MG63 (cell line): ENCODE measurements around the gene FAM114A2. TPM values are rescaled to one million over a fixed set of nuclear protein-coding genes. Genes with fewer than 3 reads are reported as not detected.
"Not testable (repeated sequence)": the region's sequence is repeated elsewhere in the genome, so short reads cannot be mapped to it uniquely, and the experiment has no call there.

Source experiments
- DNase-seq: peaks from one replicate; pipeline ENCODE4 v3.0.0-alpha.2; 2020
- H3K27me3 ChIP-seq: fragments of 250-450 bp; sonication (Bioruptor Pico); 2 replicates; pipeline ENCODE4 v1.5.1; 2020; ENCODE audit warnings: mild to moderate bottlenecking, moderate library complexity
- H3K36me3 ChIP-seq: fragments of 250-450 bp; sonication (Bioruptor Pico); 2 replicates; pipeline ENCODE4 v1.5.1; 2020; ENCODE audit warnings: mild to moderate bottlenecking, moderate library complexity
- H3K4me3 ChIP-seq: fragments of 250-450 bp; sonication (Bioruptor Pico); 2 replicates; pipeline ENCODE4 v1.5.1; 2020; ENCODE audit warnings: mild to moderate bottlenecking, moderate library complexity
- H3K9me3 ChIP-seq: fragments of 250-450 bp; sonication (Bioruptor Pico); 2 replicates; pipeline ENCODE4 v1.5.1; 2020; ENCODE audit warnings: mild to moderate bottlenecking, moderate library complexity
- total RNA-seq: library from RNA; depleted of rRNA; stranded (reverse); fragments of >200 nt; shearing (Covaris generic); gene quantifications from 2 replicates; pipeline ENCODE4 v1.2.3, GENCODE V29; 2014; ENCODE audit warnings: low replicate concordance

The FAM114A2 gene
- total RNA-seq, 1 experiment from 2014 or later: 28.1 TPM

- no peak overlapping the region for H3K4me3 ChIP-seq
- H3K9me3 ChIP-seq: no peaks in the 10 kb centered on the region
- peaks cover 8% of the 10 kb centered on the region for H3K36me3 ChIP-seq
- no peaks in the 10 kb centered on the region for H3K27me3 ChIP-seq
- no peak for DNase-seq
Observed at GRCh38 chr5:154059039-154059430, 20.3 kb upstream of the FAM114A2 start.

GRCh38 chr5:154058055-154059038 is 19.6 kb upstream of the FAM114A2 start:
- Histone ChIP-seq H3K4me3 (no peak overlapping the region), H3K36me3 (peaks cover 15% of the 10 kb centered on the region), H3K27me3 (no peaks in the 10 kb centered on the region), H3K9me3 (no peaks in the 10 kb centered on the region)
- no peak for DNase-seq

- H3K4me3 ChIP-seq: no peak overlapping the region
- DNase-seq: no peak
- H3K9me3 ChIP-seq: no peaks in the 10 kb centered on the region
- H3K36me3 ChIP-seq: peaks cover 37% of the 10 kb centered on the region
- no peaks in the 10 kb centered on the region for H3K27me3 ChIP-seq
Observed at GRCh38 chr5:154055201-154055600, 16.5 kb upstream of the FAM114A2 start.

- H3K9me3 ChIP-seq: no peaks in the 10 kb centered on the region
- H3K4me3 ChIP-seq: no peak overlapping the region
- H3K27me3 ChIP-seq: no peaks in the 10 kb centered on the region
- no peak for DNase-seq
- peaks cover 48% of the 10 kb centered on the region for H3K36me3 ChIP-seq
Observed at GRCh38 chr5:154053468-154053867, 14.8 kb upstream of the FAM114A2 start.

- Histone ChIP-seq H3K4me3 (no peak overlapping the region), H3K36me3 (peaks cover 53% of the 10 kb centered on the region), H3K9me3 (no peaks in the 10 kb centered on the region), H3K27me3 (no peaks in the 10 kb centered on the region)
- no peak for DNase-seq
Observed at GRCh38 chr5:154049636-154050035, 10.9 kb upstream of the FAM114A2 start.

GRCh38 chr5:154047324-154047723 is 8.6 kb upstream of the FAM114A2 start:
- H3K4me3 ChIP-seq: no peak overlapping the region
- H3K36me3 ChIP-seq: peaks cover 36% of the 10 kb centered on the region
- H3K27me3 ChIP-seq: no peaks in the 10 kb centered on the region
- no peaks in the 10 kb centered on the region for H3K9me3 ChIP-seq
- DNase-seq: no peak

GRCh38 chr5:154046486-154046885 is 7.8 kb upstream of the FAM114A2 start:
- H3K36me3 ChIP-seq: peaks cover 33% of the 10 kb centered on the region

GRCh38 chr5:154044581-154044980 is 5.9 kb upstream of the FAM114A2 start:
- no peaks in the 10 kb centered on the region for H3K9me3 ChIP-seq
- H3K27me3 ChIP-seq: no peaks in the 10 kb centered on the region
- H3K4me3 ChIP-seq: no peak overlapping the region
- peaks cover 17% of the 10 kb centered on the region for H3K36me3 ChIP-seq
- no peak for DNase-seq

More at GRCh38 chr5:154046486-154046885, 7.8 kb upstream of the FAM114A2 start:
- no peak for DNase-seq
- no peaks in the 10 kb centered on the region for H3K27me3 ChIP-seq
- H3K9me3 ChIP-seq: no peaks in the 10 kb centered on the region
- H3K4me3 ChIP-seq: no peak overlapping the region

- no peak for DNase-seq
- H3K4me3 ChIP-seq: no peak overlapping the region
- no peaks in the 10 kb centered on the region for H3K27me3 ChIP-seq
- H3K9me3 ChIP-seq: no peaks in the 10 kb centered on the region
- peaks cover 12% of the 10 kb centered on the region for H3K36me3 ChIP-seq
Observed at GRCh38 chr5:154044099-154044498, 5.4 kb upstream of the FAM114A2 start.

- Histone ChIP-seq H3K9me3 (no peaks in the 10 kb centered on the region), H3K4me3 (no peak overlapping the region), H3K36me3 (peaks cover 12% of the 10 kb centered on the region), H3K27me3 (no peaks in the 10 kb centered on the region)
- no peak for DNase-seq
Observed at GRCh38 chr5:154042766-154043165, 4.1 kb upstream of the FAM114A2 start.

GRCh38 chr5:154039458-154039829 is 734 bp upstream of the FAM114A2 start:
- Histone ChIP-seq H3K9me3 (no peaks in the 10 kb centered on the region), H3K4me3 (peak overlapping the region; percentile 86), H3K27me3 (no peaks in the 10 kb centered on the region), H3K36me3 (peaks cover 5% of the 10 kb centered on the region)
- no peak for DNase-seq

GRCh38 chr5:154038261-154038706 is 426 bp downstream of the FAM114A2 start:
- peak; percentile 17 for DNase-seq
- Histone ChIP-seq H3K36me3 (no peaks in the 10 kb centered on the region; the same call in 1 of the 2 replicates), H3K4me3 (peak overlapping the region; percentile 86), H3K27me3 (no peaks in the 10 kb centered on the region), H3K9me3 (no peaks in the 10 kb centered on the region)

GRCh38 chr5:154034944-154035343 is 3.8 kb downstream of the FAM114A2 start:
- Histone ChIP-seq H3K4me3 (no peak overlapping the region), H3K9me3 (no peaks in the 10 kb centered on the region), H3K36me3 (no peaks in the 10 kb centered on the region; the same call in 1 of the 2 replicates), H3K27me3 (no peaks in the 10 kb centered on the region)
- DNase-seq: no peak

GRCh38 chr5:154031937-154032489 is 6.7 kb downstream of the FAM114A2 start:
- no peak for DNase-seq
- H3K36me3 ChIP-seq: peaks cover 2% of the 10 kb centered on the region
- no peaks in the 10 kb centered on the region for H3K27me3 ChIP-seq
- no peaks in the 10 kb centered on the region for H3K9me3 ChIP-seq
- H3K4me3 ChIP-seq: no peak overlapping the region

GRCh38 chr5:154025951-154026350 is 12.8 kb downstream of the FAM114A2 start:
- DNase-seq: no peak
- H3K4me3 ChIP-seq: no peak overlapping the region
- H3K27me3 ChIP-seq: no peaks in the 10 kb centered on the region
- H3K9me3 ChIP-seq: no peaks in the 10 kb centered on the region
- H3K36me3 ChIP-seq: peaks cover 22% of the 10 kb centered on the region

- H3K27me3 ChIP-seq, H3K4me3 ChIP-seq, DNase-seq, H3K9me3 ChIP-seq: not testable (repeated sequence)
- H3K36me3 ChIP-seq: peaks cover 24% of the 10 kb centered on the region
Observed at GRCh38 chr5:154018919-154019318, 19.8 kb downstream of the FAM114A2 start.

GRCh38 chr5:154015071-154015693 is 23.5 kb downstream of the FAM114A2 start:
- H3K36me3 ChIP-seq: peaks cover 13% of the 10 kb centered on the region
- DNase-seq: no peak
- H3K27me3 ChIP-seq: no peaks in the 10 kb centered on the region
- H3K4me3 ChIP-seq: no peak overlapping the region
- H3K9me3 ChIP-seq: peaks cover 4% of the 10 kb centered on the region; the same call in 1 of the 2 replicates
